Measurements from ENCODE around the gene ADCY3. TPM values are rescaled to one million over a fixed set of nuclear protein-coding genes. Genes with fewer than 3 reads are reported as not detected.

ADCY3 gene
- total and polyA plus RNA-seq, 9 of the 15 experiments (the other 6 are each of a cell fraction or from before 2014, with no cell fraction given): 1.5 to 54.8 (median 26.3) TPM

GRCh38 chr2:24826773-24827145 lies 93.3 kb downstream of the ADCY3 start (continued):
- TF ChIP-seq MITF (IDR thresholded peaks at IDR 0.05) (no peak), TEAD4 (IDR thresholded peaks at IDR 0.05; ENCODE audit: low read length) (no peak), TEAD4 (CRISPR knock-in tag; IDR thresholded peaks at IDR 0.05; ENCODE audit: borderline replicate concordance) (no peak), MAX (CRISPR knock-in tag; IDR thresholded peaks at IDR 0.05) (no peak), MAFG (tag; conservative IDR thresholded peaks at IDR 0.05) (no peak), PRDM10 (IDR thresholded peaks at IDR 0.05; ENCODE audit: partially characterized antibody) (no peak), KDM2B (CRISPR knock-in tag; IDR thresholded peaks at IDR 0.05) (no peak), ZNF277 (CRISPR knock-in tag; IDR thresholded peaks at IDR 0.05; ENCODE audit: borderline replicate concordance) (no peak), NCOA1 (IDR thresholded peaks at IDR 0.05; ENCODE audit: low read depth) (no peak), HEY1 (CRISPR knock-in tag; IDR thresholded peaks at IDR 0.05; ENCODE audit: borderline replicate concordance) (no peak), ERF (CRISPR knock-in tag; IDR thresholded peaks at IDR 0.05) (no peak), ZNF23 (CRISPR knock-in tag; IDR thresholded peaks at IDR 0.05) (no peak)
